Measurements from ENCODE around the gene ACAP2.

Gene ACAP2

GRCh38 chr3:195443391-195443989 lies 670 bp upstream of the ACAP2 start:
- Histone ChIP-seq H3K4me1 (ENCODE audit: control insufficient read depth in 1 of 2, insufficient read depth in 2 of 2, low read length in 2 of 2) (peaks cover 14 to 25% of the 10 kb centered on the region in 2 donors), H3K27ac (ENCODE audit: low read depth, low read length) (no peak overlapping the region), H3K9ac (ENCODE audit: low read depth in 1 of 2, low read length in 2 of 2) (peak overlapping the region; percentile 69 to 71), H3K9me3 (ENCODE audit: control insufficient read depth in 1 of 2, low read length in 2 of 2) (no peaks in the 10 kb centered on the region), H3K4me3 (ENCODE audit: low read depth in 1 of 2, low read length in 2 of 2) (peak overlapping the region; percentile 62 to 82), H3K36me3 (ENCODE audit: control insufficient read depth in 1 of 2, insufficient read depth in 2 of 2, low read length in 2 of 2) (no peaks in the 10 kb centered on the region), H3K27me3 (ENCODE audit: control insufficient read depth in 1 of 2, insufficient read depth in 2 of 2, low read length in 2 of 2) (no peaks in the 10 kb centered on the region)

- Histone ChIP-seq H3K27ac (ENCODE audit: low read depth, low read length) (peak overlapping the region; percentile 87), H3K4me3 (ENCODE audit: low read depth in 1 of 2, low read length in 2 of 2) (peak overlapping the region; percentile 88 to 91), H3K36me3 (ENCODE audit: control insufficient read depth in 1 of 2, insufficient read depth in 2 of 2, low read length in 2 of 2) (no peaks in the 10 kb centered on the region), H3K4me1 (ENCODE audit: control insufficient read depth in 1 of 2, insufficient read depth in 2 of 2, low read length in 2 of 2) (peaks cover 14 to 27% of the 10 kb centered on the region in 2 donors), H3K27me3 (ENCODE audit: control insufficient read depth in 1 of 2, insufficient read depth in 2 of 2, low read length in 2 of 2) (no peaks in the 10 kb centered on the region), H3K9me3 (ENCODE audit: control insufficient read depth in 1 of 2, low read length in 2 of 2) (no peaks in the 10 kb centered on the region), H3K9ac (ENCODE audit: low read depth in 1 of 2, low read length in 2 of 2) (peak overlapping the region; percentile 81 to 91)
These were observed 738 bp downstream of the ACAP2 start for GRCh38 chr3:195441992-195442572.

GRCh38 chr3:195441476-195441991 lies 1.3 kb downstream of the ACAP2 start:
- H3K27ac ChIP-seq (ENCODE audit: low read depth, low read length), result peak overlapping the region; percentile 87
- H3K36me3 ChIP-seq (ENCODE audit: control insufficient read depth in 1 of 2, insufficient read depth in 2 of 2, low read length in 2 of 2), result no peaks in the 10 kb centered on the region
- no peaks in the 10 kb centered on the region for H3K27me3 ChIP-seq (ENCODE audit: control insufficient read depth in 1 of 2, insufficient read depth in 2 of 2, low read length in 2 of 2)
- peaks cover 14 to 27% of the 10 kb centered on the region in 2 donors for H3K4me1 ChIP-seq (ENCODE audit: control insufficient read depth in 1 of 2, insufficient read depth in 2 of 2, low read length in 2 of 2)
- no peaks in the 10 kb centered on the region for H3K9me3 ChIP-seq (ENCODE audit: control insufficient read depth in 1 of 2, low read length in 2 of 2)
- peak overlapping the region; percentile 88 to 91 for H3K4me3 ChIP-seq (ENCODE audit: low read depth in 1 of 2, low read length in 2 of 2)
- H3K9ac ChIP-seq (ENCODE audit: low read depth in 1 of 2, low read length in 2 of 2), result peak overlapping the region; percentile 81 to 91

GRCh38 chr3:195441051-195441450 lies 1.8 kb downstream of the ACAP2 start:
- H3K9me3 ChIP-seq (ENCODE audit: control insufficient read depth in 1 of 2, low read length in 2 of 2), result no peaks in the 10 kb centered on the region
- no peak overlapping the region for H3K27ac ChIP-seq (ENCODE audit: low read depth, low read length)
- H3K4me1 ChIP-seq (ENCODE audit: control insufficient read depth in 1 of 2, insufficient read depth in 2 of 2, low read length in 2 of 2), result peaks cover 14 to 27% of the 10 kb centered on the region in 2 donors
- H3K36me3 ChIP-seq (ENCODE audit: control insufficient read depth in 1 of 2, insufficient read depth in 2 of 2, low read length in 2 of 2), result no peaks in the 10 kb centered on the region
- peak overlapping the region; percentile 88 to 91 for H3K4me3 ChIP-seq (ENCODE audit: low read depth in 1 of 2, low read length in 2 of 2)
- no peaks in the 10 kb centered on the region for H3K27me3 ChIP-seq (ENCODE audit: control insufficient read depth in 1 of 2, insufficient read depth in 2 of 2, low read length in 2 of 2)
- peak overlapping the region; percentile 81 to 91 for H3K9ac ChIP-seq (ENCODE audit: low read depth in 1 of 2, low read length in 2 of 2)

DNA sequence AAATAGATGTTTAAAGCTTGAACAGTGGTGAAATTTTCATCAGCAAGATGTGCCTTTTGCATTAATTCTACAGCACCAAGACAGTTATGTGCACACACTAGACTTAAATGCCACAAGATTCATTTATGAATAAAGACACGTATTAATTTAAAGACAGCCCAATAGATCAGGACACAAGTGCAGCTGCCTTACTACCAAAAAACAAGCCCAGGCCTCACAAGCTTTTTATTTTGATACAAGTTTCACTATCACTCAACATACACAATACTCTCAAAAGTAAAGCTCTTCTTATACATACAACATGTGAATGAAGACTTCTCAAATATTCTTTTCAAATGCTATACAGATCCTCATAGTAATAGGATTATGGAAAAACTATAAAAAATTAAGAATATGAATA lies 2.4 kb downstream of the ACAP2 start:
- H3K36me3 ChIP-seq (ENCODE audit: control insufficient read depth in 1 of 2, insufficient read depth in 2 of 2, low read length in 2 of 2), result no peaks in the 10 kb centered on the region
- no peak overlapping the region for H3K9ac ChIP-seq (ENCODE audit: low read depth in 1 of 2, low read length in 2 of 2)
- H3K4me3 ChIP-seq (ENCODE audit: low read depth in 1 of 2, low read length in 2 of 2), result no peak overlapping the region
- no peaks in the 10 kb centered on the region for H3K9me3 ChIP-seq (ENCODE audit: control insufficient read depth in 1 of 2, low read length in 2 of 2)
- H3K27ac ChIP-seq (ENCODE audit: low read depth, low read length), result no peak overlapping the region
- peaks cover 14 to 27% of the 10 kb centered on the region in 2 donors for H3K4me1 ChIP-seq (ENCODE audit: control insufficient read depth in 1 of 2, insufficient read depth in 2 of 2, low read length in 2 of 2)
- H3K27me3 ChIP-seq (ENCODE audit: control insufficient read depth in 1 of 2, insufficient read depth in 2 of 2, low read length in 2 of 2), result no peaks in the 10 kb centered on the region

DNA sequence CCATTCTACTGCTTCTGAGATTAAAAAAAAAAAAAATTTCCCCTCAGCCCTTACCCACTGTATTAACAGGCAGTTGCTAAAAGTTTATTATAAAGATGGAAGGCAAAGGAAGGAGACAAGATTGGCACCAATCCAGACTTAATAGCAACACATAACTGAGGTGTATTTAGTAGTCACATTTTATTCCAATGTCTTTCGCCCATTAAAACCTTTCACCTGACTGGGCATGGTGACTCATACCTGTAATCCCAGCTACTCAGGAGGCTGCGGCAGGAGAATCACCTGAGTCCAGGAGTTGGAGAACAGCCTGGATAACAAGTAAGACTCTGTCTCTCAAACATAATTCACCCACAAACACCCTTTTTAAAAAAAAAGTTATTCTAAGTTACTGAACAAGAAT lies 4.4 kb downstream of the ACAP2 start:
- Histone ChIP-seq H3K4me1 (ENCODE audit: control insufficient read depth in 1 of 2, insufficient read depth in 2 of 2, low read length in 2 of 2) (peaks cover 10 to 20% of the 10 kb centered on the region in 2 donors), H3K27me3 (ENCODE audit: control insufficient read depth in 1 of 2, insufficient read depth in 2 of 2, low read length in 2 of 2) (no peaks in the 10 kb centered on the region), H3K9me3 (ENCODE audit: control insufficient read depth in 1 of 2, low read length in 2 of 2) (no peaks in the 10 kb centered on the region), H3K9ac (ENCODE audit: low read depth in 1 of 2, low read length in 2 of 2) (no peak overlapping the region), H3K27ac (ENCODE audit: low read depth, low read length) (no peak overlapping the region), H3K4me3 (ENCODE audit: low read depth in 1 of 2, low read length in 2 of 2) (no peak overlapping the region), H3K36me3 (ENCODE audit: control insufficient read depth in 1 of 2, insufficient read depth in 2 of 2, low read length in 2 of 2) (no peaks in the 10 kb centered on the region)

DNA sequence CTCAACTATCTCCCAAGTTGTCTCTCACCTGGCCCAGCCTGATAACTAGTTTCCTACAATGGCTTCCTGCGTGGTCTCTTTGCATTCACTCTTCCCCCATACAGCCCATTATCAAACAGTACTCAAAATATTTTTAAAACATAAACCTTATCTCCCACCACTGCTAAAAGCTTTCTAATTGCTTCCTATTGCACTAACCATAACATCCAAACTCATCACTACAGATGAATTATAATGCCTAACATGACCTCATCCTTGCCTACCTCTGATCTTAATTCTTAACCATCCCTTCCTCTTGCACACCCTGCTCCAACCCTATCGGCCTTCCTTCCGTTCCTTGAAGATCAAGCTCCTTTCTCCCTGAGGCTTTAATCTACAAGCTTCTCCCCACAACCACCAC lies 17.0 kb downstream of the ACAP2 start:
- H3K27ac ChIP-seq (ENCODE audit: low read depth, low read length), result no peak overlapping the region
- H3K4me1 ChIP-seq (ENCODE audit: control insufficient read depth in 1 of 2, insufficient read depth in 2 of 2, low read length in 2 of 2), result peaks cover 0 to 3% of the 10 kb centered on the region in 2 donors
- no peak overlapping the region for H3K9ac ChIP-seq (ENCODE audit: low read depth in 1 of 2, low read length in 2 of 2)
- H3K27me3 ChIP-seq (ENCODE audit: control insufficient read depth in 1 of 2, insufficient read depth in 2 of 2, low read length in 2 of 2), result no peaks in the 10 kb centered on the region
- no peaks in the 10 kb centered on the region for H3K36me3 ChIP-seq (ENCODE audit: control insufficient read depth in 1 of 2, insufficient read depth in 2 of 2, low read length in 2 of 2)
- H3K9me3 ChIP-seq (ENCODE audit: control insufficient read depth in 1 of 2, low read length in 2 of 2), result no peaks in the 10 kb centered on the region
- H3K4me3 ChIP-seq (ENCODE audit: low read depth in 1 of 2, low read length in 2 of 2), result no peak overlapping the region

DNA sequence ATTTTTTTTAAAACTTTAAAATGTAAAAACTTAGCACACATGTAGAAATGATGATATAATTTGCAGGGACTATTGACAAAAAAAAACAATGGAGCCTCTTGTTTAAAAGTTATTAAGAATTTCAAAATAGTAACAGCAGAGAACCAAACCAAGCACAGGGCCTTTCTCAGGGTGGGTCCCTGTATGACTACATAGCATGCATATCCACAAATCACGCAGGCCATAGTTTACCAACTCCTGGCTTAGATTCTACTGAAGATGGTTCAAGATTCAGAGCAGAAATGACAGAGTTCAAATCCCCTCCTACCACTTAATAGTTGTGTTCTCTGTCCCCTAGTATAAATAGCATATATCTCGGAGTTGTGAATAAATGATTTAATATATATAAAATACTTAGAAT lies 19.0 kb downstream of the ACAP2 start:
- Histone ChIP-seq H3K27ac (ENCODE audit: low read depth, low read length) (no peak overlapping the region), H3K4me3 (ENCODE audit: low read depth in 1 of 2, low read length in 2 of 2) (no peak overlapping the region), H3K27me3 (ENCODE audit: control insufficient read depth in 1 of 2, insufficient read depth in 2 of 2, low read length in 2 of 2) (no peaks in the 10 kb centered on the region), H3K9me3 (ENCODE audit: control insufficient read depth in 1 of 2, low read length in 2 of 2) (no peaks in the 10 kb centered on the region), H3K4me1 (ENCODE audit: control insufficient read depth in 1 of 2, insufficient read depth in 2 of 2, low read length in 2 of 2) (peaks cover 0 to 3% of the 10 kb centered on the region in 2 donors), H3K9ac (ENCODE audit: low read depth in 1 of 2, low read length in 2 of 2) (no peak overlapping the region), H3K36me3 (ENCODE audit: control insufficient read depth in 1 of 2, insufficient read depth in 2 of 2, low read length in 2 of 2) (no peaks in the 10 kb centered on the region)

- Histone ChIP-seq H3K9me3 (ENCODE audit: control insufficient read depth in 1 of 2, low read length in 2 of 2) (no peaks in the 10 kb centered on the region), H3K27ac (ENCODE audit: low read depth, low read length) (no peak overlapping the region), H3K27me3 (ENCODE audit: control insufficient read depth in 1 of 2, insufficient read depth in 2 of 2, low read length in 2 of 2) (no peaks in the 10 kb centered on the region), H3K36me3 (ENCODE audit: control insufficient read depth in 1 of 2, insufficient read depth in 2 of 2, low read length in 2 of 2) (no peaks in the 10 kb centered on the region), H3K9ac (ENCODE audit: low read depth in 1 of 2, low read length in 2 of 2) (no peak overlapping the region), H3K4me1 (ENCODE audit: control insufficient read depth in 1 of 2, insufficient read depth in 2 of 2, low read length in 2 of 2) (peaks cover 0 to 3% of the 10 kb centered on the region in 2 donors), H3K4me3 (ENCODE audit: low read depth in 1 of 2, low read length in 2 of 2) (no peak overlapping the region)
These were observed 21.4 kb downstream of the ACAP2 start for GRCh38 chr3:195421400-195421799.

DNA sequence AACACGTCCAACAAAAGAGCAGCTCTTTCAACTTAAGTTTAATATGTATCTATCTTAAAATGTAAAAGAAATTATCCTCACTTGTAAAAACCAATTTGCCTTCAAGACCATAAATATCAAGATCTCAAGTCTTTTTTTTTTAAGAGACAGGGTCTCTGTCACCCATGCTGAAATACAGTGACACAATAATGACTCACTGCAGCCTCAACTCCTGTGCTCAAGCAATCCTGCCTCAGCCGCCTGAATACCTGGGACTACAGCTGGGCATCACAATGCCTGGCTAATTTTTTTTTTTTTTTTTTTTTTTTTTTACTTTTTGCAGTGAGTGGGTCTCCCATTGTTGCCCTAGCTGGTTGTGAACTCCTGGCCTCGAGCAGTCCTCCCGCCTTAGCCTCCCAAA lies 26.0 kb downstream of the ACAP2 start:
- Histone ChIP-seq H3K4me1 (ENCODE audit: control insufficient read depth in 1 of 2, insufficient read depth in 2 of 2, low read length in 2 of 2) (no peaks in the 10 kb centered on the region), H3K27me3 (ENCODE audit: control insufficient read depth in 1 of 2, insufficient read depth in 2 of 2, low read length in 2 of 2) (no peaks in the 10 kb centered on the region), H3K36me3 (ENCODE audit: control insufficient read depth in 1 of 2, insufficient read depth in 2 of 2, low read length in 2 of 2) (no peaks in the 10 kb centered on the region), H3K4me3 (ENCODE audit: low read depth in 1 of 2, low read length in 2 of 2) (no peak overlapping the region), H3K9me3 (ENCODE audit: control insufficient read depth in 1 of 2, low read length in 2 of 2) (no peaks in the 10 kb centered on the region), H3K27ac (ENCODE audit: low read depth, low read length) (no peak overlapping the region), H3K9ac (ENCODE audit: low read depth in 1 of 2, low read length in 2 of 2) (no peak overlapping the region)

Data from duodenal mucosa (tissue), 2 donors.